Sigmoid colon (tissue), 7 donors: ENCODE measurements around the gene LYPD8. TPM values are rescaled to one million over a fixed set of nuclear protein-coding genes. Genes with fewer than 3 reads are reported as not detected.
"Not testable (repeated sequence)": the region's sequence is repeated elsewhere in the genome, so short reads cannot be mapped to it uniquely, and the experiment has no call there.

Source experiments
- DNase-seq: peaks from one replicate; pipeline ENCODE4 v3.0.0-alpha.2; 2019
- H3K27ac ChIP-seq, 4 donors: fragments of 200-600 bp; sonication (generic); one replicate each; pipeline ENCODE4 v1.5.1; 2016 to 2019; ENCODE audit warnings: mild to moderate bottlenecking in 1 of 4
- H3K27me3 ChIP-seq, 3 donors: fragments of 200-600 bp; sonication (generic); one replicate each; pipeline ENCODE4 v1.5.1; 2019; ENCODE audit warnings: mild to moderate bottlenecking in 1 of 3
- H3K36me3 ChIP-seq, 4 donors: fragments of 200-600 bp; sonication (generic); one replicate each; pipeline ENCODE4 v1.5.1; 2016 to 2019
- H3K4me1 ChIP-seq, 4 donors: fragments of 200-600 bp; sonication (generic); one replicate each; pipeline ENCODE4 v1.5.1; 2017 to 2019
- H3K4me3 ChIP-seq, 4 donors: fragments of 200-600 bp; sonication (generic); one replicate each; pipeline ENCODE4 v1.5.1; 2017 to 2019; ENCODE audit warnings: mild to moderate bottlenecking in 2 of 4, moderate library complexity in 1 of 4
- H3K9me3 ChIP-seq, 4 donors: fragments of 200-600 bp in 3 of 4; sonication (generic) in 3 of 4; one replicate each; pipeline versions ENCODE4 v1.5.1 to v1.6.1; 2013 to 2019
- EP300 ChIP-seq, 4 donors: sonication (generic); formaldehyde crosslinking; IDR thresholded peaks; one replicate each; pipeline ENCODE4 v1.6.1; 2017; ENCODE audit warnings: antibody characterized with exemption in 4 of 4
- POLR2A ChIP-seq, 2 donors: fragments of 450-650 bp; IDR thresholded peaks; one replicate each; pipeline ENCODE4 v1.6.1; 2016; ENCODE audit warnings: antibody characterized with exemption in 2 of 2, mild to moderate bottlenecking in 2 of 2, moderate library complexity in 2 of 2
- POLR2AphosphoS5 ChIP-seq, 4 donors: sonication (generic); formaldehyde crosslinking; IDR thresholded peaks; one replicate each; pipeline ENCODE4 v1.6.1; 2017; ENCODE audit warnings: antibody characterized with exemption in 4 of 4
- WGBS, 2 donors: extraction: QIAGEN DNeasy Blood & Tissue Kit; methylation state at CpG; one replicate each; pipeline ENCODE4 v1.1.7; 2013; 5-methylcytosine and 5-hydroxymethylcytosine counted together
- intact Hi-C: fragments of 100-400 bp; cut with DNase I; formaldehyde crosslinking; loops from one replicate; pipeline ENCODE4 v1.15.1; 2023
- polyA plus RNA-seq, 3 donors: library from polyadenylated mRNA; stranded (reverse); fragments of 200-250 nt; gene quantifications; one replicate each; pipeline ENCODE4 v1.2.3, GENCODE V29; 2013
- total RNA-seq, 4 donors: library from RNA; depleted of rRNA; stranded (reverse); fragments of >200 nt; gene quantifications; one replicate each; pipeline ENCODE4 v1.1.0, GENCODE V29; 2016
- TF ChIP-seq, protein P1 (sequence below), 4 experiments: fragments of 450-650 bp in 3 of 4; fragments of 200-600 bp in 1 of 4; IDR thresholded peaks; one replicate each; pipeline ENCODE4 v1.5.1; 2016 to 2019; ENCODE audit warnings: antibody characterized with exemption in 4 of 4, mild to moderate bottlenecking in 3 of 4, moderate library complexity in 2 of 4
- donor health status: healthy with polysubstance abuse.
- donor health status: Bipolar disorder and iron deficiency.
- donor health status: healthy.

LYPD8 gene, protein sequence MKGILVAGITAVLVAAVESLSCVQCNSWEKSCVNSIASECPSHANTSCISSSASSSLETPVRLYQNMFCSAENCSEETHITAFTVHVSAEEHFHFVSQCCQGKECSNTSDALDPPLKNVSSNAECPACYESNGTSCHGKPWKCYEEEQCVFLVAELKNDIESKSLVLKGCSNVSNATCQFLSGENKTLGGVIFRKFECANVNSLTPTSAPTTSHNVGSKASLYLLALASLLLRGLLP
- total RNA-seq (1 to 10 TPM in 1 of 4 donors, under 1 TPM in 1, not detected in 2; 0.36 to 1.1 TPM), polyA plus RNA-seq (100 to 1,000 TPM; 111 to 237 (median 176) TPM)

DNA sequence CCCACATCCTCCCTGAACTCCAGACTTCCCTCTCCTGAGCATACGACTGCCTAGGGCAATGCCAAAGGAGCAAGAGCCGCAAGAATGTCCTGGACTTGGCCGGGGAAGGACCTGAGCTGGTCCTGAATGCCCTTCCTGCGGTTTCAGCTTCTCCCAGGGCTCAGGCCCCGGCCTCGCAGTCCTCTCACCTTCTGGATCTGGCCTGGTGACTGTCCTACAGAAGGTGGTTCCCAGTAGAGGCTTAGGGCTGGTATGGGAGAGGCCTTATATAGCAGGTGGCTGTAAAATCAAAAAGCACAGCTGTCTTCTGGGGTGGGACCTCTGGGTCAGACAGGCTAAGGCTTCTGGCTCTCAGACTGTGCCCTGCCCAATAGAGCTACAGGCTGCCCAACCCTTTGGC, at the start of gene LYPD8:
Gene LYPD8, minus strand, starts transcription at position 243 of the 400 bp plus-strand sequence. CDS start 4,678 bp downstream, outside the sequence.
- WGBS, 2 donors = 65 to 80% methylated on average over 6 of the region's 6 CpGs
- Histone ChIP-seq H3K4me1 (no peaks in the 10 kb centered on the region), H3K4me3 (no peak within 1 kb of the TSS), H3K27ac (no peak within 1 kb of the TSS), H3K9me3 (no peaks in the 10 kb centered on the region), H3K36me3 (no peaks in the 10 kb centered on the region), H3K27me3 (no peaks in the 10 kb centered on the region)
- DNase-seq = no peak
- intact Hi-C loops = no loop called here
- no peak for TF ChIP-seq EP300 (IDR thresholded peaks at IDR 0.05)
- TF ChIP-seq, protein P1, sequence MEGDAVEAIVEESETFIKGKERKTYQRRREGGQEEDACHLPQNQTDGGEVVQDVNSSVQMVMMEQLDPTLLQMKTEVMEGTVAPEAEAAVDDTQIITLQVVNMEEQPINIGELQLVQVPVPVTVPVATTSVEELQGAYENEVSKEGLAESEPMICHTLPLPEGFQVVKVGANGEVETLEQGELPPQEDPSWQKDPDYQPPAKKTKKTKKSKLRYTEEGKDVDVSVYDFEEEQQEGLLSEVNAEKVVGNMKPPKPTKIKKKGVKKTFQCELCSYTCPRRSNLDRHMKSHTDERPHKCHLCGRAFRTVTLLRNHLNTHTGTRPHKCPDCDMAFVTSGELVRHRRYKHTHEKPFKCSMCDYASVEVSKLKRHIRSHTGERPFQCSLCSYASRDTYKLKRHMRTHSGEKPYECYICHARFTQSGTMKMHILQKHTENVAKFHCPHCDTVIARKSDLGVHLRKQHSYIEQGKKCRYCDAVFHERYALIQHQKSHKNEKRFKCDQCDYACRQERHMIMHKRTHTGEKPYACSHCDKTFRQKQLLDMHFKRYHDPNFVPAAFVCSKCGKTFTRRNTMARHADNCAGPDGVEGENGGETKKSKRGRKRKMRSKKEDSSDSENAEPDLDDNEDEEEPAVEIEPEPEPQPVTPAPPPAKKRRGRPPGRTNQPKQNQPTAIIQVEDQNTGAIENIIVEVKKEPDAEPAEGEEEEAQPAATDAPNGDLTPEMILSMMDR (IDR thresholded peaks at IDR 0.05) = no peak
- TF ChIP-seq POLR2AphosphoS5 (IDR thresholded peaks at IDR 0.05) = no peak
- TF ChIP-seq POLR2A (IDR thresholded peaks at IDR 0.05) = no peak

DNA sequence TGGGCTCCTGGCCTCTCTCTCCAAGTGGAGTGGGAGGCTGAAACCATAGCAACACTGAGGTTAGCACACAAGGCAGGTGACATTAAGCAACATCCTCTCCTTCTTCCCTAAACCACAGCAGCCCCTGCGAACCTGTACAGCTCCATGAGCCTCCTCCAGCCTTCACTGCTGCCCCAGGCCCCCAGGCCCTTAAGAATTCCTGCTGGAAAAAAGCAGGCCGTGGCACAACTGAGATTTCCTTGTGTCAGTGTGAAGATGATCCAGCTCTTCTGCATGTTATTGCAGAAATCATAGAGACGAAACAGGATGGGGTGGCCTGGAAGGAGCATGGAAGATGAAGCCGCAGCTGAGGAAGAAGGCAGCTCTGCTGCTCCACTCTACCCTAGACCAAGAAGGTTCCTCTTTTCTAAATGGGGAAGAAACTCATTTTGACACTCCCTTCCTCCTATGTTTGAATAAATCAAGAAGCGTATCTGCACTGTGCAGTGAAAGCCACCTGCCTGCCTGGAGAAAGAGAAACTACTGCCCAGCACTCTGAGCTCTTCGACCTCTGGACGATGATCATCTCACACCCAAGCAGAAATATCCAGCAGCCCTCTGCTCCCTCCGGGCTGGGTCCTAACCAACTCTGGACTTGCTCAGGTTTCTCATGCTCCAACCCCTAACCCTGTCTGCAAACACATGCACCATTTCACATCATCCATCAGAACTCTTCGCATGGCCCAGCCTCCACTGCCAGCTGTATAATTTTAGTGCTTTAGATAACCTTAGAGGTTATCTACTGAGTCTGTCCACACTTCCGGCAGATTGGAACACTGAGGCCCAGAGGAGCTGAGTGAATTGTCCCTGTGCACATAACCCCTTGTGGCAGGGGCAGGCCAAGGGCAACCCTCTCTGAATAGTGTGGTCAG, 49.5 kb upstream of the LYPD8 start:
- Histone ChIP-seq H3K27ac (peak overlapping the region in 1 of 4 donors; percentile 7), H3K4me1 (peaks cover 0 to 4% (median 0%) of the 10 kb centered on the region in 4 donors), H3K9me3 (no peaks in the 10 kb centered on the region), H3K36me3 (no peaks in the 10 kb centered on the region), H3K4me3 (no peak overlapping the region), H3K27me3 (peaks cover 0 to 5% (median 0%) of the 10 kb centered on the region in 3 donors)
- DNase-seq = no peak
- TF ChIP-seq POLR2A (IDR thresholded peaks at IDR 0.05) (no peak), EP300 (IDR thresholded peaks at IDR 0.05) (no peak), POLR2AphosphoS5 (IDR thresholded peaks at IDR 0.05) (no peak)
- TF ChIP-seq, protein P1 (IDR thresholded peaks at IDR 0.05) = no peak
- WGBS, 2 donors = 30 to 36% methylated on average over 10 of the region's 10 CpGs
- intact Hi-C loops = no loop called here

DNA sequence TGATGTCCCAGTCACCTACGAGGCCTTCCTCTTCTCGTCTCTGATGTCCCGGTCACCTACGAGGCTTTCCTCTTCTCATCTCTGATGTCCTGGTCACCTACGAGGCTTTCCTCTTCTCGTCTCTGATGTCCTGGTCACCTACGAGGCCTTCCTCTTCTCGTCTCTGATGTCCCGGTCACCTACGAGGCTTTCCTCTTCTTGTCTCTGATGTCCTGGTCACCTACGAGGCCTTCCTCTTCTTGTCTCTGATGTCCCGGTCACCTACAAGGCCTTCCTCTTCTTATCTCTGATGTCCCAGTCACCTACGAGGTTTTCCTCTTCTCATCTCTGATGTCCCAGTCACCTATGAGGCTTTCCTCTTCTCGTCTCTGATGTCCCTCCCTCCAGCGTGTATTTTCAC, 47.9 kb upstream of the LYPD8 start:
- H3K36me3 ChIP-seq, intact Hi-C loops, H3K9me3 ChIP-seq, H3K27me3 ChIP-seq, H3K4me3 ChIP-seq, H3K27ac ChIP-seq, DNase-seq, H3K4me1 ChIP-seq: not testable (repeated sequence)
- WGBS, 2 donors = 92 to 94% methylated on average over 15 of the region's 15 CpGs

DNA sequence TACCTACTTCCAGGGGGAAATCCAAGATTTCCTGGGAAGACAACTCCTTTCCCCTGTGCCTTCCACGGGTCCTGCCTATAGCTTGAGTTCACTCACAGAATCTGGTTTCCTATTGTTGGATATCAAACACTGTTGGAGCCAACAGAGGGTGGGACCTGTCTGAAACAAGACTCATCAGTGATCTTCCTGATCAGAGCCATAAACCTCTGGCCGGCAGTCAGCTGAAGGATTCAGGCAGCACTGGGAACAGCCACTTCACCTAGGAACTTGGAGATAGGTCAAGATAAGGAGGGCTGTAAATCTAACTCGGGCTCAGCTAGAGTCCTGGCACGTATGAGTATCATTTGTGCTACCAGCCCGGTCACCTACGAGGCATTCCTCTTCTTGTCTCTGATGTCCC, 46.9 kb upstream of the LYPD8 start:
- peaks cover 0 to 5% (median 0%) of the 10 kb centered on the region in 3 donors for H3K27me3 ChIP-seq
- no peaks in the 10 kb centered on the region for H3K9me3 ChIP-seq
- H3K36me3 ChIP-seq = no peaks in the 10 kb centered on the region
- intact Hi-C loops = no loop called here
- DNase-seq = no peak
- WGBS, 2 donors = 21 to 74% methylated on average over 6 of the region's 6 CpGs
- TF ChIP-seq, protein P1 (IDR thresholded peaks at IDR 0.05) = no peak
- no peak for TF ChIP-seq POLR2A (IDR thresholded peaks at IDR 0.05)
- TF ChIP-seq EP300 (IDR thresholded peaks at IDR 0.05) = no peak
- TF ChIP-seq POLR2AphosphoS5 (IDR thresholded peaks at IDR 0.05) = no peak
- H3K4me1 ChIP-seq = peaks cover 0 to 4% (median 0%) of the 10 kb centered on the region in 4 donors
- no peak overlapping the region for H3K27ac ChIP-seq
- no peak overlapping the region for H3K4me3 ChIP-seq

DNA sequence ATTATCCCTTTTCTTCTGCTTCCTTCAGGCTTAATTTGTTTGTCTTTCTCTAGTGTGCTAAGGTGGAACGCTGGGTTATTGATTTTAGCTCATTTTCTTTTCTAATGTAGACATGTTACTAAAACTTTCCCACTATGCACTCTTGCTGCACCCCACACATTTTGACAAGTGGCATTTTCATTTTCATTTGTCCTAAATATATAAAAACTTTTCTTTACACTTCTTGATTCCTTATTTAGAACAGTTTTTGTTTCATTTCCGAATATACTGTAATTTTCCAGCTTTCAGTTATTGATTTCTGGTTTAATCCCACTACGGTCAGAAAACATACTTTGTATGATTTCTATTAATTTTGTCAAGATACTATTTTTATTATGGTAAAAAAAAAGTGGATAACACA, 44.9 kb upstream of the LYPD8 start:
- Histone ChIP-seq H3K4me3 (no peak overlapping the region), H3K4me1 (no peaks in the 10 kb centered on the region), H3K36me3 (no peaks in the 10 kb centered on the region), H3K9me3 (peaks cover 0 to 1% (median 0%) of the 10 kb centered on the region in 4 donors), H3K27ac (no peak overlapping the region), H3K27me3 (peaks cover 0 to 5% (median 0%) of the 10 kb centered on the region in 3 donors)
- intact Hi-C loops = no loop called here
- DNase-seq = no peak
- TF ChIP-seq POLR2A (IDR thresholded peaks at IDR 0.05) (no peak), EP300 (IDR thresholded peaks at IDR 0.05) (no peak), POLR2AphosphoS5 (IDR thresholded peaks at IDR 0.05) (no peak)
- TF ChIP-seq, protein P1 (IDR thresholded peaks at IDR 0.05) = no peak
- 73 to 76% methylated on average over 3 of the region's 3 CpGs for WGBS, 2 donors
